ENCODE measurements around the gene ELMO1.

ELMO1 gene

DNA sequence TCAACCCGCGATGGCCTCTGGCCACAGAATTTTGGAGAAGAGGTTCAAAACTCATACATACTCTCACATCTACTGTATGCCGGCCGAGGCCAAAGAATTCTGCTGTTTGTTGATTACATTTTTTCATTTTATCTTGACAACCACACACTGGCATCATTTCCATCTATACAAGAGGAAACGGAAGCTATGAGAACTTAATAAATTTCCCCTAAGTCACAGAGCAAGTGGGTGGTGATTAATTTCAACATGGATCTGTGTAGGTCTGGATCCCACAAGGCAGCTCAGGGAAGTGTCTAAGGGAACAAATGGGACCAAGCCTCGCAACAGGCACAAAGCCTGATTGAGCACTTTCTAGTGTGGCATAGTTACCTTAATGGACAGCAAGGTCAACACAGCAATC lies 18.0 kb downstream of the ELMO1 start:
- DNase-seq (ENCODE audit: low spot score): no peak

GRCh38 chr7:37430171-37430570 lies 18.5 kb downstream of the ELMO1 start:
- no peak for DNase-seq (ENCODE audit: low spot score)

DNA sequence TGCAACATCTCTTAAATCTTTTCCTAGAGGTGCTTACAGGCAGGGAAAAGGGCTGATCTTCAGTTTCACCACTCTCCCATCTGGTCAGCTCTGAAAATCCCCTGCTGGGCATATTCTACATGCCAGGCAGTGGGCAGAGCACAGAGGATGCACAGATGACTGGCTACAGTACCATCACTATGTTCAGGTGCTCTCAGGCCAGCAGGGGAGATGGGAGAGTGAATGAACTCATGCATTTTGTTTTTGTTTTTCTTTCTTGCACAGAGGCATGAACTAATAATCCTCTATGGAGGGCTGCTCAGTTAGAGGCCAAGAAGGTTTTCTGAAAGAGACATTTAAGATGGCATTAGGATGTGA lies 19.3 kb downstream of the ELMO1 start:
- no peak for DNase-seq (ENCODE audit: low spot score)

DNA sequence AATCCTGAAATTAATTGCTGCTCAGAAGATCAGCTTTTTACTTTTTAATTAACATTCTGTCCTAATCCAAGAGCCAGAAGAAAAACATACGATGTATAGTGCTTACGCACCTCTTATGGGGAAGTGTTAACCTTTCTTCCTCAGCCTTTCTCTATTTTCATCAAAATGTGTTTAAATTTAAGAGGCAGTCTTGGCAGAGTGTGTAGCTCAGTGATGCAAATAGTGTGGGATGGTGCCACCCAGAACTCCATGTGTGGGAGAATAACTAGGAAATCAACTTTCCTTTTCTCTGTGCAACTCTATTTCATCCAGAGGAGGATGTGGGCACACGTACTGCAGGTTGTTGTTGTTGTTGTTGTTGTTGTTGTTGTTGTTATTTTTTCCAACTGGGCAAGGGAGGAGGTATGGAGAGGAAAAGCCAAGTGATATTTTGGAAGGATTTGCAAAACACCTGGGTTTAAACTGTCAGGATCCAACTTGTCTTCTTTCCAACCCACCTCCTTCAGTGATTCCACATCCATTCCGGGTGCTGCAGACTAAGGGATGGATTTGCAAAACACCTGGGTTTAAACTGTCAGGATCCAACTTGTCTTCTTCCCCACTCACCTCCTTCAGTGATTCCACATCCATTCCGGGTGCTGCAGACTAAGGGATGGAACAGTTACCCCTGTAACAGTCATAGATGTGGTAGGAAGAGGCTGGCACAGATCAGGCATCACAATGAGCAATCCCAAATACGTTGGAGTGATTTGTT lies 19.8 kb downstream of the ELMO1 start:
- no peak for DNase-seq (ENCODE audit: low spot score)

- DNase-seq (ENCODE audit: low spot score): no peak
Measured at GRCh38 chr7:37427276-37427940, 21.3 kb downstream of the ELMO1 start.

DNA sequence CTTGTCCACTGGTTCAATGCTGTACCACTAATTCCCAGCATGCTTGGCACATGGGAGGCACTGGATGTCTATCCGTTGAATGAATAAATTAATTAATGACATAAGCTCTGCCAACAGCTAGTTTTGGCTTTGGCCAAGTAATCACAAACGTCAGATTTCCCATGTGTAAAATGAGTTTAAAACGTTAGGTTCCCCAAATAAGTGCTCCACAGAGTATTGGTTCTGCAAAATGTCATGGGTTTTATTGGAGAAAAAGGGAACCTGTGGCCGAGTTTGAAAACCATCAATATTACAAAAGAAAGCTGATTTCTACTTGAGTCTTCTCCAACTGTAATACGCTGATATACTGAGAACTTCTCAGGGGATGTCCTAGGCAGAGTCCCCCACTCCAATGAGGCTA lies 23.2 kb downstream of the ELMO1 start:
- no peak for DNase-seq (ENCODE audit: low spot score)

DNA sequence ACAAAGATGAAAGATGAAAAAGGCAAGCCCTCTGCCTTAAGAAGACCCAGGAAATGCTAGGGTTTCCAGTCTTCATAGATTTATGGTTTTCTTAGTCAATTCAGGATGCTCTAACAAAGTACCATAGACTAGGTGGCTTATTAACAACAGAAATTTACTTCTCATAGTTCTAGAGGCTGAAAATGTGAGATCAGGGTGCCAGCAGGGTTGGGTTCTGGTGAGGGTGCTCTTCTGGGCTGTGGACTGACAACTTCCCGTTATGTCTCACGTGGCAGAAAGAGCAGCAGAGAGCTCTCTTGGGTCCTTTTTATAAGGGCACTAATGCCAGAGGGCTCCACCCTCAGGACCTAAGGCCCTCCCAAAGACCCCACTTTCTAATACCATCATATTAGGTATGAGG lies 23.7 kb downstream of the ELMO1 start:
- no peak for DNase-seq (ENCODE audit: low spot score)

- no peak for DNase-seq (ENCODE audit: low spot score)
Measured at GRCh38 chr7:37424521-37424920, 24.1 kb downstream of the ELMO1 start.

DNA sequence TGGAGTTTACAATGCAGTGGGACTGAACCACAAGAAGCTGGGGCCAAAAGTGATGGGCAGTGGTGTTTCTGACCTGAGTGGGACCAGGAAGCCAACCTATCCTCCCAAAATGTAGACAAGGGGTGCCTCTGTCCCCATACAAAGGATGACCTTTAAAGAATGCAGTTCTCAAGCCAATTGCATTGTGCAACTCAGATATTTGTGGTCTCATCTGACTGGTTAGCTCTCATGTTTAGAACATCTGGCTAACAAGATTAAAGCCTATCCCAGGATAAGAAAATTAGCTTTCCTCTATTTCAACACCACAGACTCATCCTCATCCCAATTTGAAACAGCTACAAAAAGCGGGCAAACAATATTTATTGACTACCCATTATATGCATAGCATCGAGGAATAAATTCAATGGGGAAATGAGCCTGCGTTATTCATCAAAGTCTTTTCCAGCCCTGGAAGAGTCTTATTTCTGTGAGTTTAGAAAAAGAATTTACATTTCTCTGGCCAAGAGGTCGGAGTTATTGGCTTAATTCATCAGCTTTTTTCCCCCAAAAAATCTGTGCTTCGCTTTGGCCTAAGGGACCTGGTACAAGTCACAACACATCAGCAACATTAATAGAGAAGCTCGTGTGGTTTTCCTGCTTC lies 26.7 kb downstream of the ELMO1 start:
- no peak for DNase-seq (ENCODE audit: low spot score)

- DNase-seq (ENCODE audit: low spot score): no peak
Measured at GRCh38 chr7:37420946-37421695, 27.5 kb downstream of the ELMO1 start.

DNA sequence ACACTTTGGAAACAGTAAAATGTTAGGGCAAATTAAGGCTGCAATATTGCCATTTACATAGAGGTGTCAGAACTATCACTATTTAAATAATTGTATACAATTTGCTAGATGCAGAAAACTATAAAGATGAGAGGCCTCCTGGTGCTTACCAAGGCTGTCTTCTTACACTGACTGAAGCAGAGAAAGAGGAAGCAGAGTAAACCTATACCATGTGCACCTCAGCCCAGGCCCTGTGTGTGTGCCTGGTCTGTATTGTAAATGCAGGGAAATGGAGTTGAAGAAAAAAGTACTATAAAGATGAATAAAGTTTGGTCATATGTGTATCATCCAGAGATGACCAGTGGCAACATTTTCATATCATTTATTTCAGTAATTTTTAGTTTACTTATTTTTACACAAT lies 29.2 kb downstream of the ELMO1 start:
- DNase-seq (ENCODE audit: low spot score): no peak

GRCh38 chr7:37418381-37418780 lies 30.3 kb downstream of the ELMO1 start:
- DNase-seq (ENCODE audit: low spot score): no peak

- no peak for DNase-seq (ENCODE audit: low spot score)
Measured at GRCh38 chr7:37417107-37417474, 31.6 kb downstream of the ELMO1 start.

- no peak for DNase-seq (ENCODE audit: low spot score)
Measured at GRCh38 chr7:37416378-37417106, 32.1 kb downstream of the ELMO1 start.

DNA sequence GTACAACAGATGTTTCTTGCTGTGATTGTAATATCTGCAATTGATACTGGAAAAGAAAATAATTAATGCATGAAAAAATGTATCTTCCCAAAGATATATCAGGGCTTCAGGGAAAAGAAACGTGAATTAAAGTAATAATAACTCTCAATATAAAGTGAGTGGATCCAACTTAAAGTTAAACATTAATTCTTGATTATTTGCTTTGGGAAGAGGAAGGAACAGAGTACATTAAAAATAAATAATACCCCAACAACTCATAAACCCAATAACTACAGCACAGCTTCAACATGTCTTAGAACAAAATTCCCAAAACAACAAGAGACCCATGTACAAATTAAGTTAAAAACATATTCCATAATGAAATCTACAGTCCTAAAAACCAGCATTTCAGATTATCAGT lies 33.0 kb downstream of the ELMO1 start:
- DNase-seq (ENCODE audit: low spot score): no peak

DNA sequence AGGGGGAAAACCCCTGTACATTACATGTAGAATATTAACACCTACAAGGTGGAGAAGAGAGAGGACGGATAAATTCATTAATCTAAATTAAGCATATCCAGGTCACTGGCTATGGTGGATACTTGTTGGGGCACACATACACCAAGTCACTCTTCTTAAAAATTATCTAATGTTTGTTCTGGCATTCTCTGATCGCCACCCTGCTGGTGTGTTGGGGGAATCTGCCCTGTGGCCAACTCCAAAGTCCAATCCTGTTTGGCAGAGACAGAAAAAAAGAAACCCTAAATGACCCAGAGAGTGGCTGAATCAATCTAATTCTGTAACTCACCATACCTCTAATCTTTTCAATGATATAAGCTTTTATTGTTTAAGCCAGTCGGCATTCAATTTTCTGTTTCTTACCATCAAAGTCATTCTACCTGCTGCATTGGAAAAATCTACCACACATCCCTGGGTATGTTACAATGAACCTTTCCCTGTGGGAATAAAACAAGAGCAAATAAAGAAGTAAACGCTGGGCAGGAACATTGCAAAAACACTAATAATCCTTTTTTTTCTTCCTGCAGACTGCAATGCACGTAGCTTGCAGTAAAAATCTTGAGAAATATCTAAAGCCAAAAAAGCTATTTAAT lies 34.2 kb downstream of the ELMO1 start:
- DNase-seq (ENCODE audit: low spot score): no peak

- no peak for DNase-seq (ENCODE audit: low spot score)
Measured at GRCh38 chr7:37411444-37412034, 37.1 kb downstream of the ELMO1 start.

DNA sequence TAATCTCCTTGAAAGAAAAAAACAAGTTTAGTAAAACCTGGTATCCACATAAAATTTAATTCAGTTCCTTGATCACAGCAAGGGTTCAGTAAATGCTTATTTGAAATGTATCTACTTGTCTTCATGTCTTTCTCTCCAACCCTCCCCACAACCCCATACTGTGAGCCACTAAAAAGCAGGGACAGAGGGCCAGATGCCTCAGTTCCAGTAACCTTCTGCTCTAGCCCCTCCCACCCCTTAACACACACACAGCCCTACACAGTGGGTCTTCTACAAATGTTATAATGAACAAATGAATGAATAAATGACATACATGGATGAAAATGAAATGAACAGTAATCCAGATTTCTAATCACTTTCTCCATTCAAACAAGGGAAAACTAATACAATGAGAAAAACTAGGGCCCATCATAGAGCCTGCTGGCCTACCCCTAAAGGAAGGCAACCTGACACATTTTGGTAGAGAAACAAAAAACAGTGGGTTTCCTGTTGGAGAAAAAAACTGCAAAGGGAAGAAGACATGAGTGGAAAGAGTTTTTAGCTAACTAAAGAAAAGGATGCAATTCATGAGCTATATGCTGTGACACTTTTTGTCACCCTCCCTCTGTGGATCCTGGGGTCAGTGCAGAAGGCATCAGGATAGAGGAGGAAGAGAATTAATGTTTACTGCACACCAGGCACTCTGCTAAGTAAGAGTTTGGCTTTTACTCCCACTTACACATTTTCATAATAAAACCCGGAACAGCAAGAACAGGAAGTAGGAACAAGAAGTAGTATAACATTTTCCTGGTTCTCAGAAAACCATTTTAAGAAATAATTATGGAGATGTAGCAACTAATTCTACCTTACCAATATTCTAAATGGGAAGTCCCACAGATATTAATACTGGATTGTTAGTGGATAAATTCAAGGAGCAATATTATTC lies 38.1 kb downstream of the ELMO1 start:
- DNase-seq (ENCODE audit: low spot score): no peak

GRCh38 chr7:37409461-37409860 lies 39.2 kb downstream of the ELMO1 start:
- no peak for DNase-seq (ENCODE audit: low spot score)

Data from HuH-7.5 (cell line).